ENCODE results near the gene CSK.

DNA sequence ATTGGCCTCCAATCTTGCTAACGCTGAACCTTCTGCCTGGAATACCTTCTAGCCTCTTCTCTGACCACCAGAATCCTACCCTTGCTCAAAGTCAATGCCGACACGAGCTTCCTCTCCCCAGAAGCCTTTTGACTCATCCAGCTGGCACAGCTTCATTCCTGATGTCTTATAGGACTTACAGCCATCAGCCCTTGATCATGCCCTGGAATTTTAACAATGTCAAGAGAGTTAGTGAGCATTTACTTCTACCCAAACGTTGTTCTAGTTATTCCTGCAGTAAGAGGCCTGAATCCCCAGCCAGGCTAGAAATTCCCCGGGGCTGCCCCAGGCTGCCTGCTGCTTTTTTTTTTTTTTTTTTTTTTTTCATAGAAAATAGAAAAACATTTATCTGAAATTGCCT lies 29.3 kb upstream of the CSK start:
- TF ChIP-seq, protein P1, sequence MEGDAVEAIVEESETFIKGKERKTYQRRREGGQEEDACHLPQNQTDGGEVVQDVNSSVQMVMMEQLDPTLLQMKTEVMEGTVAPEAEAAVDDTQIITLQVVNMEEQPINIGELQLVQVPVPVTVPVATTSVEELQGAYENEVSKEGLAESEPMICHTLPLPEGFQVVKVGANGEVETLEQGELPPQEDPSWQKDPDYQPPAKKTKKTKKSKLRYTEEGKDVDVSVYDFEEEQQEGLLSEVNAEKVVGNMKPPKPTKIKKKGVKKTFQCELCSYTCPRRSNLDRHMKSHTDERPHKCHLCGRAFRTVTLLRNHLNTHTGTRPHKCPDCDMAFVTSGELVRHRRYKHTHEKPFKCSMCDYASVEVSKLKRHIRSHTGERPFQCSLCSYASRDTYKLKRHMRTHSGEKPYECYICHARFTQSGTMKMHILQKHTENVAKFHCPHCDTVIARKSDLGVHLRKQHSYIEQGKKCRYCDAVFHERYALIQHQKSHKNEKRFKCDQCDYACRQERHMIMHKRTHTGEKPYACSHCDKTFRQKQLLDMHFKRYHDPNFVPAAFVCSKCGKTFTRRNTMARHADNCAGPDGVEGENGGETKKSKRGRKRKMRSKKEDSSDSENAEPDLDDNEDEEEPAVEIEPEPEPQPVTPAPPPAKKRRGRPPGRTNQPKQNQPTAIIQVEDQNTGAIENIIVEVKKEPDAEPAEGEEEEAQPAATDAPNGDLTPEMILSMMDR (IDR thresholded peaks at IDR 0.05; ENCODE audit: low read depth, low read length, missing input control) = no peak
- TF ChIP-seq RAD21 (IDR thresholded peaks at IDR 0.05) (no peak), SP1 (IDR thresholded peaks at IDR 0.05) (no peak), RXRA (IDR thresholded peaks at IDR 0.05) (peak in 1 of 2 donors; percentile 25), JUND (IDR thresholded peaks at IDR 0.05) (no peak), TAF1 (conservative IDR thresholded peaks at IDR 0.05) (no peak), YY1 (IDR thresholded peaks at IDR 0.05) (no peak)
- TF ChIP-seq, protein P2, sequence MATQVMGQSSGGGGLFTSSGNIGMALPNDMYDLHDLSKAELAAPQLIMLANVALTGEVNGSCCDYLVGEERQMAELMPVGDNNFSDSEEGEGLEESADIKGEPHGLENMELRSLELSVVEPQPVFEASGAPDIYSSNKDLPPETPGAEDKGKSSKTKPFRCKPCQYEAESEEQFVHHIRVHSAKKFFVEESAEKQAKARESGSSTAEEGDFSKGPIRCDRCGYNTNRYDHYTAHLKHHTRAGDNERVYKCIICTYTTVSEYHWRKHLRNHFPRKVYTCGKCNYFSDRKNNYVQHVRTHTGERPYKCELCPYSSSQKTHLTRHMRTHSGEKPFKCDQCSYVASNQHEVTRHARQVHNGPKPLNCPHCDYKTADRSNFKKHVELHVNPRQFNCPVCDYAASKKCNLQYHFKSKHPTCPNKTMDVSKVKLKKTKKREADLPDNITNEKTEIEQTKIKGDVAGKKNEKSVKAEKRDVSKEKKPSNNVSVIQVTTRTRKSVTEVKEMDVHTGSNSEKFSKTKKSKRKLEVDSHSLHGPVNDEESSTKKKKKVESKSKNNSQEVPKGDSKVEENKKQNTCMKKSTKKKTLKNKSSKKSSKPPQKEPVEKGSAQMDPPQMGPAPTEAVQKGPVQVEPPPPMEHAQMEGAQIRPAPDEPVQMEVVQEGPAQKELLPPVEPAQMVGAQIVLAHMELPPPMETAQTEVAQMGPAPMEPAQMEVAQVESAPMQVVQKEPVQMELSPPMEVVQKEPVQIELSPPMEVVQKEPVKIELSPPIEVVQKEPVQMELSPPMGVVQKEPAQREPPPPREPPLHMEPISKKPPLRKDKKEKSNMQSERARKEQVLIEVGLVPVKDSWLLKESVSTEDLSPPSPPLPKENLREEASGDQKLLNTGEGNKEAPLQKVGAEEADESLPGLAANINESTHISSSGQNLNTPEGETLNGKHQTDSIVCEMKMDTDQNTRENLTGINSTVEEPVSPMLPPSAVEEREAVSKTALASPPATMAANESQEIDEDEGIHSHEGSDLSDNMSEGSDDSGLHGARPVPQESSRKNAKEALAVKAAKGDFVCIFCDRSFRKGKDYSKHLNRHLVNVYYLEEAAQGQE (IDR thresholded peaks at IDR 0.05) = no peak
- TF ChIP-seq, protein P3, sequence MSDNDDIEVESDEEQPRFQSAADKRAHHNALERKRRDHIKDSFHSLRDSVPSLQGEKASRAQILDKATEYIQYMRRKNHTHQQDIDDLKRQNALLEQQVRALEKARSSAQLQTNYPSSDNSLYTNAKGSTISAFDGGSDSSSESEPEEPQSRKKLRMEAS (IDR thresholded peaks at IDR 0.05) = no peak
- TF ChIP-seq, protein P4, sequence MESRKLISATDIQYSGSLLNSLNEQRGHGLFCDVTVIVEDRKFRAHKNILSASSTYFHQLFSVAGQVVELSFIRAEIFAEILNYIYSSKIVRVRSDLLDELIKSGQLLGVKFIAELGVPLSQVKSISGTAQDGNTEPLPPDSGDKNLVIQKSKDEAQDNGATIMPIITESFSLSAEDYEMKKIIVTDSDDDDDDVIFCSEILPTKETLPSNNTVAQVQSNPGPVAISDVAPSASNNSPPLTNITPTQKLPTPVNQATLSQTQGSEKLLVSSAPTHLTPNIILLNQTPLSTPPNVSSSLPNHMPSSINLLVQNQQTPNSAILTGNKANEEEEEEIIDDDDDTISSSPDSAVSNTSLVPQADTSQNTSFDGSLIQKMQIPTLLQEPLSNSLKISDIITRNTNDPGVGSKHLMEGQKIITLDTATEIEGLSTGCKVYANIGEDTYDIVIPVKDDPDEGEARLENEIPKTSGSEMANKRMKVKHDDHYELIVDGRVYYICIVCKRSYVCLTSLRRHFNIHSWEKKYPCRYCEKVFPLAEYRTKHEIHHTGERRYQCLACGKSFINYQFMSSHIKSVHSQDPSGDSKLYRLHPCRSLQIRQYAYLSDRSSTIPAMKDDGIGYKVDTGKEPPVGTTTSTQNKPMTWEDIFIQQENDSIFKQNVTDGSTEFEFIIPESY (IDR thresholded peaks at IDR 0.05) = no peak
- TF ChIP-seq, protein P5, sequence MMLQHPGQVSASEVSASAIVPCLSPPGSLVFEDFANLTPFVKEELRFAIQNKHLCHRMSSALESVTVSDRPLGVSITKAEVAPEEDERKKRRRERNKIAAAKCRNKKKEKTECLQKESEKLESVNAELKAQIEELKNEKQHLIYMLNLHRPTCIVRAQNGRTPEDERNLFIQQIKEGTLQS (IDR thresholded peaks at IDR 0.05) = no peak
